ENCODE measurements around the gene GIMAP2.

- TF ChIP-seq CTCF (conservative IDR thresholded peaks at IDR 0.05 in 1 of 2, IDR thresholded peaks at IDR 0.05 in 1 of 2; ENCODE audit: low read depth in 1 of 2, low read length in 2 of 2) (no peak), EZH2 (IDR thresholded peaks at IDR 0.05; ENCODE audit: low read length, missing control alignments) (no peak)
These were observed 48.7 kb downstream of the GIMAP2 start for GRCh38 chr7:150734254-150734653.

Data from fibroblast of lung (primary cell).